CD4-positive, alpha-beta memory T cell (primary cell): ENCODE data around the gene EXOC3L2. TPM values are rescaled to one million over a fixed set of nuclear protein-coding genes. Genes with fewer than 3 reads are reported as not detected.
A peak's percentile ranks its signal among the peaks of the same experiment; 100 is the strongest.

Source experiments
- CTCF ChIA-PET: fragments of 350-600 bp; sonication (Branson Sonifier 250); formaldehyde crosslinking; loops from one replicate; lab custom pipeline; 2021; ENCODE audit warnings: inconsistent platforms; ENCODE audit not compliant: partially characterized antibody; lab: Charles Lee
- POLR2A ChIA-PET: fragments of 350-600 bp; sonication (Branson Sonifier 250); formaldehyde crosslinking; loops from one replicate; lab custom pipeline; 2021; ENCODE audit not compliant: partially characterized antibody; lab: Charles Lee
- DNase-seq, 5 donors: peaks; one replicate each; pipeline versions ENCODE4 v3.0.0 to v3.0.0-alpha.2; 2020 to 2022; ENCODE audit warnings: mixed read lengths in 1 of 5
- H3K27ac ChIP-seq: one replicate; pipeline ENCODE4 v1.7.0; 2013; ENCODE audit warnings: low read depth, low read length
- H3K27me3 ChIP-seq: 2 replicates; pipeline ENCODE4 v1.7.0; 2013; ENCODE audit warnings: mild to moderate bottlenecking, low read length, moderate library complexity; ENCODE audit not compliant: insufficient read depth
- H3K36me3 ChIP-seq: 2 replicates; pipeline ENCODE4 v1.7.0; 2013; ENCODE audit warnings: mild to moderate bottlenecking, low read length, moderate library complexity; ENCODE audit not compliant: insufficient read depth
- H3K4me1 ChIP-seq: 2 replicates; pipeline ENCODE4 v1.7.0; 2013; ENCODE audit warnings: mild to moderate bottlenecking, low read length, moderate library complexity; ENCODE audit not compliant: insufficient read depth
- H3K4me3 ChIP-seq, 2 donors: one replicate each; pipeline ENCODE4 v1.7.0; 2013; ENCODE audit warnings: low read length in 2 of 2, mild to moderate bottlenecking in 1 of 2
- H3K9me3 ChIP-seq, 2 donors: one replicate each; pipeline ENCODE4 v1.7.0; 2013; ENCODE audit warnings: low read length in 2 of 2, control low read depth in 1 of 2; ENCODE audit not compliant: control insufficient read depth in 1 of 2
- H3K27ac Mint-ChIP-seq, 7 donors: one replicate each; pipeline ENCODE4 v1.8.0; 2020 to 2021; ENCODE audit warnings: mixed read lengths in 7 of 7, mild to moderate bottlenecking in 6 of 7, inconsistent platforms in 3 of 7, moderate library complexity in 3 of 7
- H3K27me3 Mint-ChIP-seq, 2 donors: one replicate each; pipeline ENCODE4 v1.8.0; 2020 to 2021; ENCODE audit warnings: mixed read lengths in 2 of 2
- H3K36me3 Mint-ChIP-seq, 2 donors: one replicate each; pipeline ENCODE4 v1.8.0; 2020 to 2021; ENCODE audit warnings: mixed read lengths in 2 of 2, inconsistent platforms in 1 of 2, mild to moderate bottlenecking in 1 of 2
- H3K4me1 Mint-ChIP-seq, 4 donors: one replicate each; pipeline ENCODE4 v1.8.0; 2020 to 2021; ENCODE audit warnings: mixed read lengths in 4 of 4, mild to moderate bottlenecking in 1 of 4
- H3K4me3 Mint-ChIP-seq, 8 donors: one replicate each; pipeline ENCODE4 v1.8.0; 2020 to 2021; ENCODE audit warnings: mixed read lengths in 8 of 8, mild to moderate bottlenecking in 7 of 8, moderate library complexity in 6 of 8, inconsistent platforms in 3 of 8
- H3K9me3 Mint-ChIP-seq, 8 donors: one replicate each; pipeline ENCODE4 v1.8.0; 2020 to 2021; ENCODE audit warnings: mixed read lengths in 8 of 8, mild to moderate bottlenecking in 5 of 8, inconsistent platforms in 3 of 8, moderate library complexity in 1 of 8
- intact Hi-C: fragments of 100-400 bp; cut with micrococcal nuclease; formaldehyde crosslinking; loops from one replicate; pipeline ENCODE4 v1.15.1; 2023
- polyA plus RNA-seq, 2 donors: library from polyadenylated mRNA; unstranded; fragments of 300-500 nt; fragmentation: Illumina TruSeq; gene quantifications; one replicate each; pipeline ENCODE4 v1.2.3, GENCODE V29; 2021
- total RNA-seq, 2 experiments: library from RNA; stranded (reverse); gene quantifications; one replicate each; pipeline ENCODE4 v1.2.3, GENCODE V29; 2021

EXOC3L2 gene
- total and polyA plus RNA-seq, 4 experiments from 2014 or later: not detected

- H3K27ac Mint-ChIP-seq: no peak overlapping the region
- peaks cover 5% of the 10 kb centered on the region for H3K4me1 ChIP-seq
- CTCF ChIA-PET: no interaction called here
- H3K27ac ChIP-seq: no peak overlapping the region
- H3K9me3 ChIP-seq: no peaks in the 10 kb centered on the region
- H3K4me3 ChIP-seq: no peak overlapping the region
- H3K9me3 Mint-ChIP-seq: peaks cover 0 to 6% (median 0%) of the 10 kb centered on the region in 8 donors
- no peaks in the 10 kb centered on the region for H3K27me3 ChIP-seq
- peaks cover 3 to 12% (median 6%) of the 10 kb centered on the region in 4 donors for H3K4me1 Mint-ChIP-seq
- no peak for DNase-seq
- H3K36me3 Mint-ChIP-seq: peaks cover 0 to 3% of the 10 kb centered on the region in 2 donors
- POLR2A ChIA-PET: no interaction called here
- intact Hi-C loops: no loop called here
- H3K4me3 Mint-ChIP-seq: no peak overlapping the region
- H3K36me3 ChIP-seq: no peaks in the 10 kb centered on the region
- no peaks in the 10 kb centered on the region for H3K27me3 Mint-ChIP-seq
Measured at GRCh38 chr19:45191375-45191774, 53.8 kb downstream of the EXOC3L2 start.

- H3K9me3 Mint-ChIP-seq: peaks cover 0 to 6% (median 0%) of the 10 kb centered on the region in 8 donors
- ChIA-PET CTCF (no interaction called here), POLR2A (interaction anchor here (0.9 kb wide), 1 partner anchor 11 kb away, joined by 4 read pairs; the partner anchor contains the start of gene BLOC1S3)
- Histone ChIP-seq H3K36me3 (no peaks in the 10 kb centered on the region), H3K9me3 (no peaks in the 10 kb centered on the region), H3K4me1 (peaks cover 5% of the 10 kb centered on the region), H3K4me3 (no peak overlapping the region), H3K27me3 (no peaks in the 10 kb centered on the region), H3K27ac (no peak overlapping the region)
- peaks cover 0 to 3% of the 10 kb centered on the region in 2 donors for H3K36me3 Mint-ChIP-seq
- intact Hi-C loops: no loop called here
- no peaks in the 10 kb centered on the region for H3K27me3 Mint-ChIP-seq
- DNase-seq: no peak
- no peak overlapping the region for H3K4me3 Mint-ChIP-seq
- H3K4me1 Mint-ChIP-seq: peaks cover 7 to 16% (median 9%) of the 10 kb centered on the region in 4 donors
- no peak overlapping the region for H3K27ac Mint-ChIP-seq
Measured at GRCh38 chr19:45189971-45190370, 55.2 kb downstream of the EXOC3L2 start.

DNA sequence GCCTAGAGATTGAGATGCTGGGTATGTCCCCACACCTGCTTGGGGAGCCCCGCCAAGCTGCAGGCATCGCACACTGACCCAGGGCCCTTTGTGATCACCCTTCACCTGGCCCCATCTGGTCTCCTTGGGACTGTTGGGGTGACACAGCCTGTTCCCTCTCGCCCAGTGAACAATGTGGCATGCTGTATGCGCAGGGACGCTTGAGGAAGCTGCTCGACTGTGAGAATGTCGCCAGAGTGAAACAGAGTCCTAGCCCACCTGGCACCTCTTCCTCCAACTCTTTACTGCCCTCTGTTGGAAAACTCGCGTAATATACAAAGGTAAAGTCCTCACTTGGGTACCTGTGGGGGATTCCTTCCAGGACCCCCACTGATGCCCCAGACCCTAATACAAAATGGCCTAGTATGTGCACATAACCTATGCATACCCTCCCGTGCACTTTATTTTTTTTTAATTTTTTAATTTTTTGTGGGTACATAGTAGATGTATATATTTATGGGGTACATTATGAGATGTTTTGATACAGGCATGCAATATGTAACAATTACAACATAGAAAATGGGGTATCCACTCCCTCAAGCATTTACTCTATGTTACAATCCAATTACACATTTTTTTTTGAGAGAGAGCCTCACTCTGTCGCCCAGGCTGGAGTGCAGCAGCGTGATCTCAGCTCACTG, 57.6 kb downstream of the EXOC3L2 start:
- H3K36me3 ChIP-seq: no peaks in the 10 kb centered on the region
- no peak overlapping the region for H3K4me3 ChIP-seq
- H3K36me3 Mint-ChIP-seq: peaks cover 5 to 7% of the 10 kb centered on the region in 2 donors
- H3K27me3 ChIP-seq: no peaks in the 10 kb centered on the region
- H3K27ac ChIP-seq: no peak overlapping the region
- CTCF ChIA-PET: interaction anchor here (0.8 to 3.3 kb wide), 11 partner anchors 9 to 284 kb away, joined by 3 to 16 read pairs (median 3); partner anchors contain the start of genes BLOC1S3 and TRAPPC6A
- no peaks in the 10 kb centered on the region for H3K9me3 ChIP-seq
- H3K9me3 Mint-ChIP-seq: peaks cover 0 to 6% (median 0%) of the 10 kb centered on the region in 8 donors
- no peak overlapping the region for H3K4me3 Mint-ChIP-seq
- POLR2A ChIA-PET: interaction anchor here (1.3 kb wide), 1 partner anchor 10 kb away, joined by 9 read pairs; the partner anchor contains the start of genes BLOC1S3 and TRAPPC6A
- no peak overlapping the region for H3K27ac Mint-ChIP-seq
- DNase-seq: peak in 4 of 5 donors; percentile 53 to 56 (median 54)
- intact Hi-C loops: loop anchor here (1.0 kb wide), 1 partner anchor 284 kb away; no protein-coding TSS in a partner anchor
- H3K4me1 Mint-ChIP-seq: peaks cover 12 to 23% (median 16%) of the 10 kb centered on the region in 4 donors
- H3K4me1 ChIP-seq: peaks cover 5% of the 10 kb centered on the region
- H3K27me3 Mint-ChIP-seq: no peaks in the 10 kb centered on the region

DNA sequence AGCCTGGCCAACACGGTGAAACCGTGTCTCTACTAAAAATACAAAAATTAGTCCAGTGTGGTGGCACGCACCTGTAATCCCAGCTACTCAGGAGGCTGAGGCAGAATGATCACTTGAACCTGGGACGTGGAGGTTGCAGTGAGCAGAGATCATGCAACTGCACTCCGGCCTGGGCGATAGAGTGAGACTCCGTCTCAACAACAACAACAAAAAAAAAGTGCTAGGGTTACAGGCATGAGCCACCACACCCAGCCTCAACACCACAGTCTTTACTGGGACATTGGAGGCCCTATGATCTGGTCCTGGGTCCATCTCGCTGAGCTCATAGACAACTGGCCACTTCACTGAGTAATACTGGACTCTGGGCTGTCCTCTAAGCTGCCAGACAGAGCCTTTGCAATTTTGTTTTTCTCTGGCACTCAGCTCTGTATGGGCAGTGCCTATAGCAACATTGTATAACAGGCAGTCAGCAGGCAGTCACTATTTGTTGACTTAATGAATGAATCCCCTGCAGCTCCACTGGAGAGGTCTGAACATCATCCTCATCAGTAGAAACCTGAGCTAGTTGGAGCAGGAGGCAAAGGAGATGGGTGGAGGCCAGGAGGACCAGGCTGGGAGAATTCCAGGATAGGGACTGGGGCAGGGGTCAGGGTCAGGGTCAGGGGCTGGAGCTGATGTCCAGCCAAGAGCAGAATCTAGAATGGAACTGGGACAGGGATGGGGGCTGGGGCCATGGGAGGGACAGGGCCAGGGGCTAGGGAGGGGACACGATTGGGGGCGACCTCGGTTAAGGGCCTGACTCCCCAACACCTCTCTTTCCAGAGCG, 58.5 kb downstream of the EXOC3L2 start:
- H3K36me3 Mint-ChIP-seq: peaks cover 7 to 9% of the 10 kb centered on the region in 2 donors
- Histone ChIP-seq H3K4me1 (peaks cover 6% of the 10 kb centered on the region), H3K27ac (no peak overlapping the region), H3K27me3 (no peaks in the 10 kb centered on the region), H3K4me3 (no peak overlapping the region), H3K36me3 (peaks cover under 1% of the 10 kb centered on the region), H3K9me3 (no peaks in the 10 kb centered on the region)
- no peak overlapping the region for H3K4me3 Mint-ChIP-seq
- peaks cover 12 to 26% (median 19%) of the 10 kb centered on the region in 4 donors for H3K4me1 Mint-ChIP-seq
- CTCF ChIA-PET: interaction anchor here (0.8 to 3.3 kb wide), 11 partner anchors 8 to 283 kb away, joined by 3 to 16 read pairs (median 3); partner anchors contain the start of genes BLOC1S3 and TRAPPC6A
- H3K27me3 Mint-ChIP-seq: no peaks in the 10 kb centered on the region
- intact Hi-C loops: loop anchor here (1.0 kb wide), 1 partner anchor 283 kb away; no protein-coding TSS in a partner anchor
- peaks cover 0 to 6% (median 0%) of the 10 kb centered on the region in 8 donors for H3K9me3 Mint-ChIP-seq
- peak overlapping the region in 3 of 7 donors; percentile 41 to 82 (median 66) for H3K27ac Mint-ChIP-seq
- POLR2A ChIA-PET: interaction anchor here (0.7 to 1.3 kb wide), 2 partner anchors 9 to 118 kb away, joined by 4 to 9 read pairs; partner anchors contain the start of genes BLOC1S3 and TRAPPC6A
- DNase-seq: no peak

- peaks cover 20 to 47% (median 35%) of the 10 kb centered on the region in 4 donors for H3K4me1 Mint-ChIP-seq
- no peak for DNase-seq
- Histone ChIP-seq H3K36me3 (peaks cover 9% of the 10 kb centered on the region), H3K4me1 (peaks cover 28% of the 10 kb centered on the region), H3K27ac (no peak overlapping the region), H3K9me3 (no peaks in the 10 kb centered on the region), H3K4me3 (no peak overlapping the region), H3K27me3 (no peaks in the 10 kb centered on the region)
- ChIA-PET CTCF (no interaction called here), POLR2A (no interaction called here)
- no peaks in the 10 kb centered on the region for H3K27me3 Mint-ChIP-seq
- H3K4me3 Mint-ChIP-seq: no peak overlapping the region
- H3K36me3 Mint-ChIP-seq: peaks cover 15% of the 10 kb centered on the region in 2 donors
- peak overlapping the region in 1 of 7 donors; percentile 76 for H3K27ac Mint-ChIP-seq
- intact Hi-C loops: no loop called here
- no peaks in the 10 kb centered on the region for H3K9me3 Mint-ChIP-seq
Measured at GRCh38 chr19:45184115-45184514, 61.1 kb downstream of the EXOC3L2 start.

GRCh38 chr19:45182758-45183157, 62.4 kb downstream of the EXOC3L2 start:
- CTCF ChIA-PET: interaction anchor here (1.1 kb wide), 1 partner anchor 194 kb away, joined by 3 read pairs; no protein-coding TSS in a partner anchor
- Mint-ChIP-seq H3K27ac (peak overlapping the region in 2 of 7 donors; percentile 17 to 29), H3K9me3 (no peaks in the 10 kb centered on the region), H3K4me1 (peaks cover 21 to 56% (median 41%) of the 10 kb centered on the region in 4 donors), H3K27me3 (no peaks in the 10 kb centered on the region), H3K4me3 (no peak overlapping the region), H3K36me3 (peaks cover 15 to 20% of the 10 kb centered on the region in 2 donors)
- POLR2A ChIA-PET: interaction anchor here (0.6 kb wide), 1 partner anchor 90 kb away, joined by 3 read pairs; the partner anchor contains the start of gene PPP1R37
- no peak overlapping the region for H3K4me3 ChIP-seq
- no peak for DNase-seq
- no peaks in the 10 kb centered on the region for H3K27me3 ChIP-seq
- intact Hi-C loops: no loop called here
- H3K4me1 ChIP-seq: peaks cover 28% of the 10 kb centered on the region
- H3K9me3 ChIP-seq: no peaks in the 10 kb centered on the region
- no peak overlapping the region for H3K27ac ChIP-seq
- H3K36me3 ChIP-seq: peaks cover 9% of the 10 kb centered on the region
